ENCODE results near the gene SLC9A3.

DNA sequence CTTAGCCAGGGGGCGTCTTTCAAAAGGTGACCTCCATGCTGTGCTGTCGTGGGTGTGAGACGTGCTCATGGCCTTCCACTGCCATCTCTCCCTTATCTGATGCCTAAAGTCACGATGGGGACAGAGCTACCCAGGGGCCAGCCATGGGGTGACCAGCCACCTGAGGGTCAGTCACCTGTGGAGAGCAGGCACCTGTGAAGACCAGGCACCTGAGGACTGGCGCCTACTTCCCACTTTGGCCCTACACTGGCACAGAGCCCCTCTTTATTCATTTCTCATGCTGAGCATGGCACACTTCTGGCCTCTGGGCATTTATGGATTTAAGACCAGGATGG lies 87.6 kb downstream of the SLC9A3 start:
- TF ChIP-seq, protein P1, sequence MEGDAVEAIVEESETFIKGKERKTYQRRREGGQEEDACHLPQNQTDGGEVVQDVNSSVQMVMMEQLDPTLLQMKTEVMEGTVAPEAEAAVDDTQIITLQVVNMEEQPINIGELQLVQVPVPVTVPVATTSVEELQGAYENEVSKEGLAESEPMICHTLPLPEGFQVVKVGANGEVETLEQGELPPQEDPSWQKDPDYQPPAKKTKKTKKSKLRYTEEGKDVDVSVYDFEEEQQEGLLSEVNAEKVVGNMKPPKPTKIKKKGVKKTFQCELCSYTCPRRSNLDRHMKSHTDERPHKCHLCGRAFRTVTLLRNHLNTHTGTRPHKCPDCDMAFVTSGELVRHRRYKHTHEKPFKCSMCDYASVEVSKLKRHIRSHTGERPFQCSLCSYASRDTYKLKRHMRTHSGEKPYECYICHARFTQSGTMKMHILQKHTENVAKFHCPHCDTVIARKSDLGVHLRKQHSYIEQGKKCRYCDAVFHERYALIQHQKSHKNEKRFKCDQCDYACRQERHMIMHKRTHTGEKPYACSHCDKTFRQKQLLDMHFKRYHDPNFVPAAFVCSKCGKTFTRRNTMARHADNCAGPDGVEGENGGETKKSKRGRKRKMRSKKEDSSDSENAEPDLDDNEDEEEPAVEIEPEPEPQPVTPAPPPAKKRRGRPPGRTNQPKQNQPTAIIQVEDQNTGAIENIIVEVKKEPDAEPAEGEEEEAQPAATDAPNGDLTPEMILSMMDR (IDR thresholded peaks at IDR 0.05 in 2 of 3, conservative IDR thresholded peaks at IDR 0.05 in 1 of 3; ENCODE audit: borderline replicate concordance in 1 of 3, insufficient read depth in 1 of 3, low read depth in 2 of 3, low read length in 2 of 3): no peak
- TF ChIP-seq FOSL1 (IDR thresholded peaks at IDR 0.05; ENCODE audit: low read depth): no peak
- TF ChIP-seq POLR2A (IDR thresholded peaks at IDR 0.05; ENCODE audit: borderline replicate concordance, extremely low read depth, insufficient read depth, insufficient read length): no peak
- no peak for TF ChIP-seq ZNF274 (IDR thresholded peaks at IDR 0.05; ENCODE audit: low read depth, low read length)
- TF ChIP-seq SRF (IDR thresholded peaks at IDR 0.05; ENCODE audit: low read depth): no peak
- no peak for TF ChIP-seq POLR2AphosphoS5 (IDR thresholded peaks at IDR 0.05; ENCODE audit: low read depth, low read length)
- TF ChIP-seq SIN3A (IDR thresholded peaks at IDR 0.05; ENCODE audit: low read depth): no peak
